Stimulated activated CD8-positive, alpha-beta memory T cell treated with anti-CD3 and anti-CD28 coated beads, Interleukin-7, amount 100 ng/mL, for 1 hour (primary cell): ENCODE data around the gene YWHAQ.

Source experiments
- DNase-seq, 2 donors: peaks; one replicate each; pipeline ENCODE4 v3.0.0-alpha.2; 2020; ENCODE audit warnings: low read depth in 2 of 2

The YWHAQ gene

GRCh38 chr2:9655441-9656269 lies 24.9 kb upstream of the YWHAQ start:
- DNase-seq: no peak

- DNase-seq: no peak
Observed at GRCh38 chr2:9654452-9655100, 23.8 kb upstream of the YWHAQ start.

GRCh38 chr2:9653485-9654271 lies 22.9 kb upstream of the YWHAQ start:
- DNase-seq: no peak

GRCh38 chr2:9652898-9653479 lies 22.2 kb upstream of the YWHAQ start:
- DNase-seq: no peak

- DNase-seq: no peak
Observed at GRCh38 chr2:9652267-9652666, 21.5 kb upstream of the YWHAQ start.

- no peak for DNase-seq
Observed at GRCh38 chr2:9650119-9650821, 19.5 kb upstream of the YWHAQ start.

- DNase-seq: no peak
Observed at GRCh38 chr2:9649261-9649660, 18.5 kb upstream of the YWHAQ start.

GRCh38 chr2:9648821-9649220 lies 18.0 kb upstream of the YWHAQ start:
- no peak for DNase-seq

- DNase-seq: no peak
Observed at GRCh38 chr2:9647884-9648283, 17.1 kb upstream of the YWHAQ start.

GRCh38 chr2:9646196-9647030 lies 15.6 kb upstream of the YWHAQ start:
- DNase-seq: no peak

- no peak for DNase-seq
Observed at GRCh38 chr2:9644603-9645002, 13.8 kb upstream of the YWHAQ start.

- no peak for DNase-seq
Observed at GRCh38 chr2:9644021-9644420, 13.2 kb upstream of the YWHAQ start.

GRCh38 chr2:9641641-9642040 lies 10.8 kb upstream of the YWHAQ start:
- DNase-seq: no peak

GRCh38 chr2:9640403-9641104 lies 9.8 kb upstream of the YWHAQ start:
- no peak for DNase-seq

GRCh38 chr2:9639740-9640343 lies 9.0 kb upstream of the YWHAQ start:
- no peak for DNase-seq

GRCh38 chr2:9639000-9639602 lies 8.3 kb upstream of the YWHAQ start:
- no peak for DNase-seq

- DNase-seq: no peak
Observed at GRCh38 chr2:9638532-9638931, 7.7 kb upstream of the YWHAQ start.

- DNase-seq: no peak
Observed at GRCh38 chr2:9637330-9637729, 6.5 kb upstream of the YWHAQ start.

GRCh38 chr2:9634133-9634532 lies 3.3 kb upstream of the YWHAQ start:
- DNase-seq: no peak
